Measurements from ENCODE around the gene ALG3.

ALG3 gene

GRCh38 chr3:184240384-184241140 lies 8.2 kb downstream of the ALG3 start:
- no peak overlapping the region for H3K4me3 ChIP-seq (ENCODE audit: low read depth, low read length)
- in situ Hi-C loops (cut with HindIII; ENCODE audit: low sequenced_read_pairs), result loop anchor here (25.0 kb wide), 1 partner anchor 353 kb away; the partner anchor contains the start of gene PARL
- DNase-seq (ENCODE audit: low read depth), result no peak
- no peak for TF ChIP-seq CTCF (IDR thresholded peaks at IDR 0.05; ENCODE audit: low read depth, low read length, missing control alignments)

GRCh38 chr3:184239708-184240107 lies 9.1 kb downstream of the ALG3 start:
- DNase-seq (ENCODE audit: low read depth), result no peak
- in situ Hi-C loops (cut with HindIII; ENCODE audit: low sequenced_read_pairs), result loop anchor here (25.0 kb wide), 1 partner anchor 352 kb away; the partner anchor contains the start of gene PARL
- H3K4me3 ChIP-seq (ENCODE audit: low read depth, low read length), result no peak overlapping the region
- TF ChIP-seq CTCF (IDR thresholded peaks at IDR 0.05; ENCODE audit: low read depth, low read length, missing control alignments), result no peak

- TF ChIP-seq CTCF (IDR thresholded peaks at IDR 0.05; ENCODE audit: low read depth, low read length, missing control alignments), result no peak
- no peak for DNase-seq (ENCODE audit: low read depth)
- H3K4me3 ChIP-seq (ENCODE audit: low read depth, low read length), result no peak overlapping the region
- in situ Hi-C loops (cut with HindIII; ENCODE audit: low sequenced_read_pairs), result loop anchor here (25.0 kb wide), 1 partner anchor 352 kb away; the partner anchor contains the start of gene PARL
Observed at GRCh38 chr3:184239221-184239620, 9.5 kb downstream of the ALG3 start.

GRCh38 chr3:184238246-184238818 lies 10.4 kb downstream of the ALG3 start:
- no peak for DNase-seq (ENCODE audit: low read depth)
- in situ Hi-C loops (cut with HindIII; ENCODE audit: low sequenced_read_pairs), result loop anchor here (25.0 kb wide), 1 partner anchor 351 kb away; the partner anchor contains the start of gene PARL
- H3K4me3 ChIP-seq (ENCODE audit: low read depth, low read length), result no peak overlapping the region
- no peak for TF ChIP-seq CTCF (IDR thresholded peaks at IDR 0.05; ENCODE audit: low read depth, low read length, missing control alignments)

GRCh38 chr3:184237807-184238206 lies 11.0 kb downstream of the ALG3 start:
- in situ Hi-C loops (cut with HindIII; ENCODE audit: low sequenced_read_pairs), result loop anchor here (25.0 kb wide), 1 partner anchor 351 kb away; the partner anchor contains the start of gene PARL
- DNase-seq (ENCODE audit: low read depth), result no peak
- H3K4me3 ChIP-seq (ENCODE audit: low read depth, low read length), result no peak overlapping the region
- no peak for TF ChIP-seq CTCF (IDR thresholded peaks at IDR 0.05; ENCODE audit: low read depth, low read length, missing control alignments)

GRCh38 chr3:184237211-184237610 lies 11.6 kb downstream of the ALG3 start:
- TF ChIP-seq CTCF (IDR thresholded peaks at IDR 0.05; ENCODE audit: low read depth, low read length, missing control alignments), result no peak
- in situ Hi-C loops (cut with HindIII; ENCODE audit: low sequenced_read_pairs), result loop anchor here (25.0 kb wide), 1 partner anchor 350 kb away; the partner anchor contains the start of gene PARL
- no peak for DNase-seq (ENCODE audit: low read depth)
- H3K4me3 ChIP-seq (ENCODE audit: low read depth, low read length), result no peak overlapping the region
